HG03135 (cell line): ENCODE results near the gene C9orf40.

ENCODE experiments used
- ATAC-seq: cut with Tn5 transposase; IDR thresholded peaks from one replicate; pipeline ENCODE4 v1.9.1; 2021; ENCODE audit warnings: mild to moderate bottlenecking, moderate library complexity; ENCODE audit not compliant: unreplicated experiment

C9orf40 gene

GRCh38 chr9:74942801-74943200 is 9.9 kb downstream of the C9orf40 start:
- ATAC-seq: no peak

GRCh38 chr9:74940600-74940999 is 12.1 kb downstream of the C9orf40 start:
- ATAC-seq: no peak

GRCh38 chr9:74935008-74935407 is 17.7 kb downstream of the C9orf40 start:
- ATAC-seq: no peak

- ATAC-seq: no peak
Observed at GRCh38 chr9:74921737-74922136, 31.0 kb downstream of the C9orf40 start.

- ATAC-seq: no peak
Observed at GRCh38 chr9:74920944-74921626, 31.6 kb downstream of the C9orf40 start.

- no peak for ATAC-seq
Observed at GRCh38 chr9:74910036-74910435, 42.7 kb downstream of the C9orf40 start.

- no peak for ATAC-seq
Observed at GRCh38 chr9:74908665-74909064, 44.0 kb downstream of the C9orf40 start.

- no peak for ATAC-seq
Observed at GRCh38 chr9:74907085-74907484, 45.6 kb downstream of the C9orf40 start.

GRCh38 chr9:74901001-74901400 is 51.7 kb downstream of the C9orf40 start:
- no peak for ATAC-seq
